HG02763 (cell line): ENCODE measurements around the gene GPR3.
A peak's percentile ranks its signal among the peaks of the same experiment; 100 is the strongest.
"Not testable (repeated sequence)": the region's sequence is repeated elsewhere in the genome, so short reads cannot be mapped to it uniquely, and the experiment has no call there.

Source experiments
- ATAC-seq: cut with Tn5 transposase; IDR thresholded peaks from one replicate; pipeline ENCODE4 v1.9.1; 2021; ENCODE audit warnings: mild to moderate bottlenecking, moderate library complexity; ENCODE audit not compliant: unreplicated experiment

Gene GPR3

DNA sequence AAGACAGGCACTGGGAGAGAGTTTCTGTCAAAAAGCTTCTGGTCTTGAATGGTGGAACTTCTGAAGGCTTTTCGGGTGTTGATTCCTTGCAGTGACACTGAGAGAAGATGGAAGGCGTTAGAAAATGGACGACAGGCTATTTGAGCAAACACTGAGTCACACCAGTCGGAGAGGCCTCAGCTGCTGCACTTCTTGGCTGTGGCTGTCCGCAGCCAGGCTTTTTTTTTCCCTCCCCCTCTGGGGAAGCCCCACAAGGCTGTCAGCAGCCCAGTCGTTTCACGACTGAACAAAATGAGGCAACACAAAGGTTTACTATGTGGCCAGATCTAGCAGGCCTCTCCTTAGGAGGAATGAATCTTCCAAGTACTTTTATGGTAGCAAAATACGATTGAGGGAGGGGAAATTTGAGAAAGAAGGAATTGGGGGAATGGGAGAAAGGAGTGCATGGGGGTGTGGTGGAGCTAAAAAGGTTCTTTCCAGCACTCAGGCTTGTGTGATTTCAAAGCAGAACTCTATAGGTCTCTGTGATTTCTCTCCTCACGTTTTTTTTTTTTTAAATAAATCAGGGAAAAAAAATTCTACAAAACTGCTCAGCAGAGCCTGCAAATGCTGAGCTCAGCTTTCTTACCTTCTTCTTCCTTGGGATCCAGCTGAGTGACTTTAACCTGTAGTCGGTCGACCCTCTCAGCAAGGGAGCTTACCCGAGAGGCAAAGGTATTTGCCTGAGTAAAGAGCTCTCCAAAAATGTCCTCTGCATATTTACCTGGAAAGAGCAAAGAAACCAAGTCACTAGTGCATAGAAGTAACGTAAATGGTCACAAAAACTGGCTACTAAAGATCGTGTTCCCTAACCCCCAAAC lies 26.1 kb downstream of the GPR3 start:
- ATAC-seq = peak; percentile 75

GRCh38 chr1:27423709-27424108 lies 31.3 kb downstream of the GPR3 start:
- ATAC-seq = no peak

GRCh38 chr1:27427329-27427728 lies 34.9 kb downstream of the GPR3 start:
- ATAC-seq = no peak

DNA sequence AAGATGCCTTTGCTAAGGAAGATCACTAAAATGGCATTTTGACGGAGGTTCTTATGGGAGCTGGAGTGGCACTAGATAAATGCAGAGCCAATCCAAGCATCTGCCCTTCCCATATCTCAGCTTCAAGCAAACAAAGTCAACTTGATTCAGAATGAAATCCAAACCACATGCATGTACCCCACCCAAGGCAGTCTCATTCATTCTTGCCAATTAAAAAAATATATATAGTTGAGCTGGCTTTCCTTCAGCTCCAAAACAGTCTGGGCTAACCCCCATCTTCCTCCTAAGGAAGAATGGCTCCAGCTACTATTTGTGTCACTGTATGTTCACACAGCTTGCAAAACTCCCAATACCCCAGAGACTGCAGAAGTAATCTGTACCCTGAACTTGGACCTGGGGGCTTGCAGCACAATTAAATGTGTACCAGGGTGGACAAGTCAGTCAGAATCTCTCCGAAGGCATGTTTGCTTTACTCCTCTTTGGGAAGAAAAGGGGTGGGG lies 35.4 kb downstream of the GPR3 start:
- ATAC-seq = no peak

DNA sequence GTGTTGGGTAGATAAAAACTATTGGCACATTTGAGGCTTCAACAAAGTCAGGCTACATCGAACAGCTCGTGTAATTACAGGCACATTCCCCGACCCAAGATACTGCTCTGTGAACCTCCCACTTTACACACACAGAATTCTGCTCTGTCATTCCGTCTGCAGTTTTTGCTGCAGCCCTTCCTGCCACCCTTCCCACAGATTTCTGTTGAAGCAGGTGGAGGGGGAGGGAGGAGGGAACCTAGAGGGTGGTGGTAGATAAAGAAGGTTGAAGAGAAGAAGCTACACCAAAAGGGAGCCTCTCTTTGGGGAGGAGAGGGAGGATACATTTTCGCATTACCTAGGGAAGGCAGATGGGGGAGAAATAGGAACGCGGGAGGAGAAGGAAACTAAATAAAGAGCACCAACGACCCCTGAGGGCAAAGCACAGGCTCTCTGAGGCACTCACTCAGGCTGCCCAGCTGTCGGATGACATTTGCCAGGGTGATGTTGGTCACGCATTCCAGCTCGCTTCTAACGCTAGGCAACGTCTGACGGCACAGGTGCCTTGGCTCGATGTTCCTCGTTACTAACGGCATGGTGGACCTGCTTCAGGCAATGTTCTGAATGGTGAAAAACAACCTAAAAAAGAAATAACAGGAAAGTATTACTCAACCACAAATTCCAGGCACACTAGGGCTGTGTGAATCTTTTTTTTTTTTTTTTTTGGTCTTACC lies 36.0 kb downstream of the GPR3 start:
- no peak for ATAC-seq

DNA sequence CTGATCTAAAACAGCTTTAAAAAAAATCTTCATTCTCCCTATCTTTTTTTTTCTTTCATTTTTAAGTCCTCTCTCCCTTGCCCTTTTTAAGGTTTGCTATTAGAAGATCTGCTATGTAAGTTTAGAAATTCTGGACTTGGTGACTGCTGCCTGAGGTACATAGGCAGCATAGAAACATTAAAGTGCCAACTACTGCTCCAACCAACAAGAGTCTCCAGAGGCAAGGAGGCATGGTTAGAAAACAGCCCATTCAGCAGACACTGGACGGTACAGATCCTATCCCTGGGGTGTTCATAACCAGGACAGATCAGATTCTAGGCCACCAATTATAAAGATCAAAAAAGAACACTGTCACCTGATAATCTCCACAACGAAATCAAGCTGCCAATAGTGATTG lies 36.6 kb downstream of the GPR3 start:
- no peak for ATAC-seq

DNA sequence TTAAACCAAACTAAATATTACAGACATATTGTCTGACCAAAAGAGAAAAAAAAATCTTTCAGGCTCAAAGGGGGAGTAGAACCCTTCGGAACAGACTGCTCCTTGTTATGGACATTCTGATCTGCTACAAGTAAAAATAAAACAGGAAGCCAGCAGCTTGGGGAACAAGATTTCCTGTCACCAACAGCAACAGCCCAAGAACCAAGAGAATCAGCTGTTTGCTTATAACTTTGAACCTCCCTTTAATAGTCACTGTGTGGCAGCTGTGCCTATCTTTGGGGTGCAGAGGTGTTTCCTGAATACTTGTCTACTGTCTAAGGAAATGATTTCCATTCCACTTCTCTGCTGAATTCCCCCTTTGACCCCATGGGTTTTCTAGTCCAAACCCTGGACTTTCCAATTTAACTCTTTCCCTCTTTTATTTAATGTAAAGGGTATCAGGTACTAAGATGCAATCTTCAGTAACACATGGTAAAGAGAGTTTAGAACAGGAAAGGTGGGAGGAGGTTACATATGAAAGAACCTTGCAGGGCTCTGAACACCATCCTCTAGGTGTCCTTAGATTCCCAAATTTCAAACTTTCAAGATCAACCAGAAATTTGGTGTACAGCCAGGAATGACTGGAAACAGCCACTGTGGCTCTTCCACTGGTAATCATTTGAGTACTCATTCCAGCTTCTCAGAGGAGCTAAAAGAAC lies 38.6 kb downstream of the GPR3 start:
- no peak for ATAC-seq

- no peak for ATAC-seq
These were observed 39.1 kb downstream of the GPR3 start for GRCh38 chr1:27431601-27431940.

DNA sequence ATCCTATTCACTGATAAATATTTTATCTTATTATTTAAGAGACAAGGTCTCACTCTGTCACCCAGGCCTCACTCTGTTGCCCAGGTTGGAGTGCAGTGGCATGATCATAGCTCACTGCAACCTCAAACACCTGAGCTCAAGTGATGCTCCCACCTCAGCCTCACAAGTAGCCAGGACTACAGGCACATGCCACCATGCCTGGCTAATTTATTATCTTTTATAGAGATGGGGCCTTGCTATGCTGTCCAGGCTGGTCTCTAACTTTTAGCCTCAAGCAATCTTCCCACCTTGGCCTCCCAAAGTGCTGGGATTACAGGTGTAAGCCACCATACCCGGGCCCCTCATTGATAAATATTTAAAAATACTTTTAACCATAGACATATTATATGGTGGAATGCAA lies 40.3 kb downstream of the GPR3 start:
- not testable (repeated sequence) for ATAC-seq

- ATAC-seq = no peak
These were observed 41.3 kb downstream of the GPR3 start for GRCh38 chr1:27433706-27434105.

DNA sequence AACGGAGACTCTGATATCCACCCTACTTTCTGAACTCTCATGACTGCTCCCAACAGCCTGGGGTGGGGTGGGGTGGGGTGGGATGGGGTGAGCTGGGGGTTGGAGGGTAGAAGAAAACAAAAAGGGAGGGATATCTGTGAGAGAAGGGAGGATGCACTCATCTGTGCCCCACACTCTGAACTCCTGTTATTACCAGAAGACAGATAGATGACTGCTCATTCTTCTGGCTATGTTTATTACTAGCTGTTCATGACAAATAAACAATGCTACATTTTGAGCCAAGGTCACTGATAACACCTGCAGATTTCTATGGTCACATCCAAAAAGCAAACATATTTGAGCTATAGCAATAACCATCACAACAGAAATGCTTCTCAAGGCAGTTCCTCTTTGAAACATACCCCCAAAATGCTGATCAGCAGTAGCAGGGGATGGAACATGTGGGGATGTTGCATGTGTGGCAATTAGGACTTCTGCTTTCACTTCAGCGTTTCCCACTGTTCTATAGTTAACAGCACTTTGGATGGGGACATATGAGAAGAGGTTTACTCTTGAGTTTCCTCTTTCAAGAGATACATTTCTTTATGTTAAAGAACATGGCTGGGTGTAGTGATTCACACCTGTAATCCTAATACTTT lies 43.3 kb downstream of the GPR3 start:
- ATAC-seq = no peak

GRCh38 chr1:27436204-27437159 lies 44.1 kb downstream of the GPR3 start:
- no peak for ATAC-seq

GRCh38 chr1:27438621-27439061 lies 46.2 kb downstream of the GPR3 start:
- no peak for ATAC-seq

DNA sequence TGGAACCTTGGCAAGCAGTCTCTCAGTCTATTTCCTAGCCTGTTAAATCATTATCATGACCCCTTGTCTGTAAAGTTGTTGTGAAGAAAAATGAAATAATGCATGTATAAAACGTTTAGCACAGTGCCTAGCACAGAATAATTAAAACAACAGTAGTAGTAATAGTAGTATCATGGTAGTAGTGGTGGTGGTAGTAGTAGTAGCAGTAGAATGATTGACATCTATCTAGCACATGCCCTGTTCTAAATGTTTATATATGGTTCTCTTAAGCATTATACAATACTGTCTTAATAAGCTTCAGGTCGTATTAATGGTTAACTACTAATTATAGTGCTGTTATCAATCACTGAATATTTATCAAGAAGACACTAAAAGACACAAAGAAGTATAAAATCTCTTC lies 46.7 kb downstream of the GPR3 start:
- no peak for ATAC-seq

- no peak for ATAC-seq
These were observed 52.2 kb downstream of the GPR3 start for GRCh38 chr1:27444632-27445031.
